Right lobe of liver (tissue), 6 donors: Measurements from ENCODE around the gene ARHGEF5. TPM values are rescaled to one million over a fixed set of nuclear protein-coding genes. Genes with fewer than 3 reads are reported as not detected.
A peak's percentile ranks its signal among the peaks of the same experiment; 100 is the strongest.
"Not testable (repeated sequence)": the region's sequence is repeated elsewhere in the genome, so short reads cannot be mapped to it uniquely, and the experiment has no call there.

Experiments used
- ATAC-seq, 4 donors: fragments of 200-7000 bp; cut with Tn5 transposase; one replicate each; pipeline ENCODE4 v1.9.1; 2020; ENCODE audit warnings: mild to moderate bottlenecking in 4 of 4, moderate library complexity in 4 of 4
- DNase-seq, 3 donors: peaks; one replicate each; pipeline ENCODE4 v3.0.0-alpha.2; 2020
- H3K27ac ChIP-seq, 3 donors: fragments of 200-600 bp; one replicate each; pipeline ENCODE4 v1.8.0; 2022
- H3K27me3 ChIP-seq, 2 donors: fragments of 200-600 bp; one replicate each; pipeline ENCODE4 v1.8.0; 2022
- H3K36me3 ChIP-seq, 4 donors: fragments of 200-600 bp; sonication (generic) in 1 of 4; one replicate each; pipeline versions ENCODE4 v1.5.1 to v1.8.0; 2017 to 2022; ENCODE audit warnings: control low read depth in 1 of 4
- H3K4me1 ChIP-seq, 4 donors: fragments of 200-600 bp; sonication (generic) in 1 of 4; one replicate each; pipeline versions ENCODE4 v1.5.1 to v1.8.0; 2017 to 2022; ENCODE audit warnings: control low read depth in 1 of 4
- H3K4me3 ChIP-seq, 3 donors: fragments of 200-600 bp; one replicate each; pipeline ENCODE4 v1.8.0; 2022
- H3K9me3 ChIP-seq, 4 donors: fragments of 200-600 bp; sonication (generic) in 1 of 4; one replicate each; pipeline versions ENCODE4 v1.5.1 to v1.8.0; 2017 to 2022; ENCODE audit warnings: control low read depth in 1 of 4
- WGBS: methylation state at CpG from one replicate; pipeline ENCODE4 v1.1.6; 2018; ENCODE audit warnings: low coverage, low lambda C conversion rate; ENCODE audit not compliant: insufficient coverage; ENCODE audit errors: missing lambda C conversion rate; 5-methylcytosine and 5-hydroxymethylcytosine counted together
- intact Hi-C, 2 donors: fragments of 100-400 bp; cut with DNase I; formaldehyde crosslinking; loops; one replicate each; pipeline versions ENCODE4 v1.11.2 to v1.14.1; 2022
- long read RNA-seq: library from polyadenylated mRNA; unstranded; transcript quantifications from one replicate; pipeline ENCODE4 v2.0.0, GENCODE V29; 2019
- total RNA-seq, 6 experiments: library from RNA; depleted of rRNA in 2 of 6; stranded (reverse); fragments of >200 nt in 2 of 6; fragmentation: NEBNext Ultra II Directional in 3 of 6; extraction: Animal tissue kit (Norgen Biotek cat#: 25700) in 3 of 6; gene quantifications; one replicate each; pipeline versions ENCODE4 v1.1.0 to v1.2.4, GENCODE V29; 2016 to 2023
- donor health status: DM: no; HTN: yes; CAD: no.
- donor health status: DM: no; HTN: no; CAD: no.
- donor health status: DM: no; HTN: no; CAD: no.
- donor health status: DM: no; HTN: yes; CAD: no.
- donor health status: DM: no; HTN: yes; CAD: no.

ARHGEF5 gene
- 10 to 100 TPM; 10.2 to 18.2 (median 15.0) TPM for total RNA-seq
- long read RNA-seq: 0 reads

DNA sequence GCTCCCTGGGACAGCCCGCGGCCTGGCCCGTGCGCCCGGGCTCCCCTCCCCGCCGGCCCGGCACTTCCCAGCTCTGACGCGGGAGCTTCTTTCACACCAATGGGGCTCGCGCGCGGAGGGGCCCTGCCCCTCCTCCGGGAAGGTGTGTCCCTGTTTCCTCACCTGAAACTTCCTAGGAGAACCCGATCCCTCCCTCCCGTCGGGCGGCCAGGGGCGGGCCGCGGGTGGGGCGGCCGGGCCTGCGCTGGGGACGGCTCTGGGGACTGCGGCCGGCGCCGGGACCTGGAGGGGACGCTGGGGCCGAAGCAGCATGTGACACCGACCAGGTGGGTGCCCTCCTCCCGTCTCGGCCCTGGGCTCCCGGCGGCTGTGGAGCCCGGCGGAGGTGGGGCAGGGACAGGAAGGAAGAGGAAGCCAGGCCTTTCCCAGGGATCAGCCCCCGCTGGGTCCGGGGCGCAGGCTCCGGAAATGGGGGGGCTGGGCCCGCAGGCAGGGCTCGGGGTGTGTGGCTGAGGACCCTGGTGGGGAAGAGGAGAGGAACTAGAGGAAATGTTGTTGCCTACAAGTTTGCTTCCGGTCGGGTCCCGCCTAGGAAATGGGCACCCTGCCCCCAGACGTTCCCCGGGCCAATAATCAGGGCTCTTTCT lies at the start of gene ARHGEF5:
ARHGEF5 (plus strand) TSS at position 227 of the 647 bp plus-strand sequence. CDS start 7,268 bp downstream, outside the sequence.
- intact Hi-C loops, H3K36me3 ChIP-seq, H3K9me3 ChIP-seq, H3K27me3 ChIP-seq, DNase-seq, H3K4me1 ChIP-seq, H3K27ac ChIP-seq: not testable (repeated sequence)
- H3K4me3 ChIP-seq: peak within 1 kb of the TSS in 1 of 3 donors; percentile 33
- WGBS: no CpG with 5 or more reads among the region's 50 CpGs
- peak; percentile 89 to 96 (median 94) for ATAC-seq

GRCh38 chr7:144309702-144310101 lies 45.5 kb upstream of the ARHGEF5 start:
- DNase-seq: not testable (repeated sequence)
- no CpG with 5 or more reads among the region's 2 CpGs for WGBS
- ATAC-seq: peak in 2 of 4 donors; percentile 28 to 30

DNA sequence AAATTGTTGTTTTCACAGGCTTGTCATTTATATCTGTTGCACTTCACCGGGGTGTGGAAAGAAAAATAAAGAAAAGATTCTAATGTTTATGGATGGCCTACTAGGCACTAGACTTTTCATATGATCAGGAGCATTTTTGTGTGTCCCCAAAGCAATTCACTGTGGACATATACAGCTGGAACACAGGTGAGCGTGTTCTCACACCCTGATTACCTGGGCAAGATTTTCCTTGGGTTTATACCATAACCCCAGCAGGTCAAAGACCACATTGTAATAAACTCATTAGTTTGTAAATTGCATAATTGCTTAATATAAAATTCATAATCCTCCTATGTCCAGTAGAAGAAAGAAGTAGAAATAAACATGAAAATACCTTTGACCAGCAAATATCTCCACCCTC lies 44.0 kb upstream of the ARHGEF5 start:
- DNase-seq: not testable (repeated sequence)

More at GRCh38 chr7:144309702-144310101, 45.5 kb upstream of the ARHGEF5 start:
- H3K4me3 ChIP-seq, H3K4me1 ChIP-seq, H3K36me3 ChIP-seq, H3K9me3 ChIP-seq, intact Hi-C loops, H3K27me3 ChIP-seq, H3K27ac ChIP-seq: not testable (repeated sequence)

DNA sequence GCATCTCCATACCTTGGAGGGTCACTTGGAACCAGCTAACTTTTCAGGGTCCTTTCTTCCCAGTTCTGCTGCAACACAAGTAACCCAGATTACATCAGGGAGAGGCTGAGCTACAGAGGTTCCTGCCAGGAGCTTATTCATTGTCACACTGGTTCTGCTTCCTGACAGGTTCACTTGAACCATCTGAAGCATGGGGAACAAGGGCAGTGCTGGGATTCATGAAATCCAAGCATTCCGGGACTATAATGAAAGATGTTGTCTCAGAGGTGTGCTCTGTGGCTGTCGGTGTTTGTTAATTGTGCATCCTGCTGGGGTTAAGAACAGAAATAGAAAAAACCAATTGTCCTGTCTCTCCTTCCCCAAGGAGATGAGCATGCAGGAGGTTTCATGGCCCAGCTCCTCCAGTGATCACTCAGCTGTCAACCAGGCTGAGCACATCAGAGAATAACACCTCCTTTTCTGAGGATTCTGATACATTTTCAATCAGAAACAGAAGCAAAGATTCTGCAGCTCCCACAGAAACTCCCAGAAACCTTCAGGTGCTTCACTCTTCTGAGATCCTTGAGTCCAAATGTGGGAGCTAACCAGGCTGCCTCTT lies 43.2 kb upstream of the ARHGEF5 start, which contains the start of gene OR2A1:
OR2A1 (plus strand) TSS at position 548 of the 598 bp plus-strand sequence. CDS start 5,706 bp downstream, outside the sequence.
- ATAC-seq, H3K4me3 ChIP-seq, H3K27me3 ChIP-seq, H3K4me1 ChIP-seq, DNase-seq, H3K9me3 ChIP-seq, intact Hi-C loops, H3K27ac ChIP-seq, H3K36me3 ChIP-seq: not testable (repeated sequence)
- 100% methylated on average over 1 of the region's 2 CpGs for WGBS

More for the DNA sequence above, 44.0 kb upstream of the ARHGEF5 start:
- H3K9me3 ChIP-seq, intact Hi-C loops, H3K4me1 ChIP-seq, H3K36me3 ChIP-seq, ATAC-seq, H3K27me3 ChIP-seq, H3K4me3 ChIP-seq, H3K27ac ChIP-seq: not testable (repeated sequence)
- 83% methylated on average over 1 of the region's 2 CpGs for WGBS

- H3K27me3 ChIP-seq, H3K27ac ChIP-seq, H3K4me3 ChIP-seq, H3K4me1 ChIP-seq, intact Hi-C loops, H3K36me3 ChIP-seq, H3K9me3 ChIP-seq, DNase-seq: not testable (repeated sequence)
- WGBS: no CpG with 5 or more reads among the region's 1 CpG
- ATAC-seq: peak in 3 of 4 donors; percentile 28 to 59 (median 58)
Observed at GRCh38 chr7:144317537-144317936, 37.7 kb upstream of the ARHGEF5 start.

DNA sequence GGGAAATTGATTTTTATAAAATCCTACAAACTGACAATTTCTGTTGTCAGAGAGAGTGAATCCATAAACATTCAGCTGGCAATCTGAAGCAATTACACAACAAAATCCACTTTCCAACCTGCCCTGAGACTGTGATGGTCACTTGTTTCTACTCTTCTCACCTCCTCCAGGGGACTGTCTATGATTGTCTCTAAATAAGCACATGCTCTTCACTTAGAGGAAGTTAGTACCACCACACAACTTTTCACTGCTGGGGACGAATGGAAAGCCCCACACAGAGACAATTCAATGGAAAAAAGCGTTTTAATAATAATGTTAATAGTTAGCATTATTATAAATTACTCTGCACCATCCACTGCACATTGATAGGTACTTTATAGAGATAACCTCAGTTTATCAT lies 35.7 kb upstream of the ARHGEF5 start:
- DNase-seq, H3K36me3 ChIP-seq, ATAC-seq, H3K27me3 ChIP-seq, intact Hi-C loops, H3K4me1 ChIP-seq, H3K9me3 ChIP-seq, H3K4me3 ChIP-seq, H3K27ac ChIP-seq: not testable (repeated sequence)
- WGBS: no CpG with 5 or more reads among the region's 2 CpGs

DNA sequence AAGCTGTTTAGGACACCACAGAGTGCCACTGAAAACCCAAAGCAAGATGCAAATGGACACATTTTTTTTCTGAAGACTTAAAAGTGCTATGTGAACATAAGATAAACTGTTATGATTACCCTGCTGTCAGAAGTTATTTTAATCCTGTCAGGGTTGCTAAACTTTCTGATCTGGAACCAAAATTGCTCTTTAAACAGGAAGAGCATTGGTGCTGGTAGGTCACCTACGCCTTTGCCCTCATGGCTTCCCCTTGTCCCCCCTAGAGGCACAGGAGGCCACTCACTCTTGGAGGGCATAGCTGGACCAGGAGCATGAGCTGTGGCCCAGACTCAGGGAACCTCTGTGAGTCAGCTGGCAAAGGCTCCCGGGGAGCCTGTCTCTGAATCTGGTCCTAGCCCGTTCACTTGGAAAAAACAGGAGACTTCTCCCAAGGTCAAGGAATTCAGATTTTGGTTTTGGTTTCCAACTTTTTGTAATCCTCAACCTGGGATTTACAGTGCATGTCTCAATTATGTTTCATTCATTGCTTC lies 33.5 kb upstream of the ARHGEF5 start:
- DNase-seq, H3K27me3 ChIP-seq, intact Hi-C loops, H3K4me1 ChIP-seq, H3K27ac ChIP-seq, H3K9me3 ChIP-seq, H3K4me3 ChIP-seq, H3K36me3 ChIP-seq: not testable (repeated sequence)
- peak in 1 of 4 donors; percentile 37 for ATAC-seq
- 40% methylated on average over 1 of the region's 3 CpGs for WGBS

DNA sequence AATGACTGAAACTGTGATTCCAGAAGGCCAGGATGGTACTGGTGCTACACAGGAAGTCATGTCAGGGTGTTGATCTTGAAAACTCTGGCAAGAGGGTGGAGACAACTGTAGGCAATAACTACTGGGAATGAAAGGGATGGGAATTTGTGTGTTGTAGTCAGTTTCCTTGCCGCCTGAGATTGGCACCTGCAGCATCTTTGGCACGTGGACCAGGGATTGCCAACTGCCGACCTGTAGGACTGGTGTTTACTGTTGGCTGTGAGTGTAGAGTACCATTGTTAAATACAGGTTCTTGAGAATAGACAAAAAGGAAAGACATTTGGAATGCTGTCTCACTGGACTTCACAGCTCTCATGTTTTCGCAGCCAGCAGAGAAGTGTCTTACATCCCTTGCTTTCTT lies 31.8 kb upstream of the ARHGEF5 start:
- H3K27me3 ChIP-seq, H3K27ac ChIP-seq, H3K36me3 ChIP-seq, intact Hi-C loops, H3K4me1 ChIP-seq, H3K9me3 ChIP-seq, H3K4me3 ChIP-seq, DNase-seq: not testable (repeated sequence)
- WGBS: 95% methylated on average over 3 of the region's 4 CpGs
- ATAC-seq: peak in 1 of 4 donors; percentile 20

DNA sequence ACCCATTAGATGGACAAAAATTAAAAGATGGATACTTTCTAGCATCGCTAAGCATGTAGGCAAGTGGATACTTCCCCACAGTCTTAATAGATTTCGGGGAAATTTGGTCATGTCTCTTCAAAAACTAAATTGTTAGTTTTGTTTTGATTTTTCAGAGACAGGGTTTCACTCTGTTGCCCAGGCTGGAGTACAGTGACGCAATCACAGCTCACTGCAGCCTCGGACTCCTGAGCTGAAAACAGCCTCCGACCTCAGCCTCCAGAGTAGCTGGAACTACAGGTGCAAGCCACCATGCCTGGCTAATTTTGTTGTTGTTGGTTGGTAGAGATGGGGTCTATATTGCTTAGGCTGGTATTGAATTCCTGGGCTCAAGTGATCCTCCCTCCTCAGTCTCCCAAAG lies 29.3 kb upstream of the ARHGEF5 start:
- DNase-seq, H3K4me3 ChIP-seq, H3K36me3 ChIP-seq, H3K4me1 ChIP-seq, H3K9me3 ChIP-seq, intact Hi-C loops, H3K27me3 ChIP-seq, ATAC-seq, H3K27ac ChIP-seq: not testable (repeated sequence)
- 85% methylated on average over 3 of the region's 5 CpGs for WGBS

DNA sequence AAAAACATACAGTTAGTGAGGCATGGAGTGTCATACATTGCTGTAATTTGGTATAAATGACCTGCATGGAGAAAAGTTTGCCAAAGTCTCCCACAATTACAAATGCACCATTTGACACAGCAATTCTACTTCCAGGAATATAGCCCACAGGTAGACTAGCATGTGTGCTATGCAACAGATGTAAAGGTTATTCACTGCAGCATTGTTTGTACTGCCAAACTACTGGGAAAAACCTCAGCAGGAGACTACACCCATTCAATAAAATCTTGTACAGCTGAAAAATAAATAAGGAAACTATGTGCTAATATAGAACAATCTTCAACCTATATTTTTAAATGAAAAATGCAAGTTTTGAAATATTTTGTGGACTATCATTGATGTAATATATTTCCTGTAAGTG lies 25.2 kb upstream of the ARHGEF5 start:
- DNase-seq, H3K36me3 ChIP-seq, H3K4me3 ChIP-seq, H3K27me3 ChIP-seq, intact Hi-C loops, H3K4me1 ChIP-seq, H3K27ac ChIP-seq, H3K9me3 ChIP-seq, ATAC-seq: not testable (repeated sequence)

- DNase-seq: not testable (repeated sequence)
- WGBS: no CpG with 5 or more reads among the region's 9 CpGs
Observed at GRCh38 chr7:144331221-144331995, 23.8 kb upstream of the ARHGEF5 start.

More at GRCh38 chr7:144331221-144331995, 23.8 kb upstream of the ARHGEF5 start:
- ATAC-seq: peak; percentile 45 to 75 (median 58)
- H3K4me1 ChIP-seq, H3K4me3 ChIP-seq, intact Hi-C loops, H3K27me3 ChIP-seq, H3K36me3 ChIP-seq, H3K27ac ChIP-seq, H3K9me3 ChIP-seq: not testable (repeated sequence)
